ENCODE data around the gene TMCO4.

TMCO4 gene

GRCh38 chr1:19665186-19665495 lies 134.6 kb downstream of the TMCO4 start:
- no peak for TF ChIP-seq USF1 (IDR thresholded peaks at IDR 0.05)
- no peak for TF ChIP-seq TCF12 (IDR thresholded peaks at IDR 0.05; ENCODE audit: low read depth)
- TF ChIP-seq TAF1 (IDR thresholded peaks at IDR 0.05; ENCODE audit: low read depth), result no peak
- TF ChIP-seq REST (IDR thresholded peaks at IDR 0.05; ENCODE audit: low read depth), result no peak
- no peak for TF ChIP-seq NFIC (IDR thresholded peaks at IDR 0.05)
- TF ChIP-seq CREB1 (IDR thresholded peaks at IDR 0.05; ENCODE audit: low read depth), result no peak
- no peak for TF ChIP-seq TEAD4 (IDR thresholded peaks at IDR 0.05)
- TF ChIP-seq RAD21 (IDR thresholded peaks at IDR 0.05; ENCODE audit: low read depth), result no peak
- no peak for TF ChIP-seq EGR1 (IDR thresholded peaks at IDR 0.05)
- no peak for TF ChIP-seq MAX (IDR thresholded peaks at IDR 0.05)

GRCh38 chr1:19664453-19665185 lies 135.1 kb downstream of the TMCO4 start, which contains the start of gene HTR6:
Gene HTR6 (plus strand): TSS chr1:19664875. CDS start chr1:19665754, 879 bp downstream.
- TF ChIP-seq REST (IDR thresholded peaks at IDR 0.05; ENCODE audit: low read depth) (no peak), NFIC (IDR thresholded peaks at IDR 0.05) (no peak), TAF1 (IDR thresholded peaks at IDR 0.05; ENCODE audit: low read depth) (no peak), CREB1 (IDR thresholded peaks at IDR 0.05; ENCODE audit: low read depth) (no peak), USF1 (IDR thresholded peaks at IDR 0.05) (no peak), YY1 (IDR thresholded peaks at IDR 0.05; ENCODE audit: low read depth) (no peak), ZBTB7A (IDR thresholded peaks at IDR 0.05; ENCODE audit: low read depth) (peak; percentile 32; the same call in 1 of the 2 replicates)

GRCh38 chr1:19662313-19662712 lies 137.4 kb downstream of the TMCO4 start:
- TF ChIP-seq TEAD4 (IDR thresholded peaks at IDR 0.05) (no peak), CEBPB (IDR thresholded peaks at IDR 0.05) (no peak), USF1 (IDR thresholded peaks at IDR 0.05) (no peak), RAD21 (IDR thresholded peaks at IDR 0.05; ENCODE audit: low read depth) (no peak), ZBTB7A (IDR thresholded peaks at IDR 0.05; ENCODE audit: low read depth) (no peak), YY1 (IDR thresholded peaks at IDR 0.05; ENCODE audit: low read depth) (no peak), EP300 (IDR thresholded peaks at IDR 0.05; ENCODE audit: borderline replicate concordance) (no peak), REST (IDR thresholded peaks at IDR 0.05; ENCODE audit: low read depth) (no peak), MAX (IDR thresholded peaks at IDR 0.05) (no peak), TAF1 (IDR thresholded peaks at IDR 0.05; ENCODE audit: low read depth) (no peak), CREB1 (IDR thresholded peaks at IDR 0.05; ENCODE audit: low read depth) (no peak)

- TF ChIP-seq RAD21 (IDR thresholded peaks at IDR 0.05; ENCODE audit: low read depth) (peak; percentile 80), ZBTB7A (IDR thresholded peaks at IDR 0.05; ENCODE audit: low read depth) (no peak)
Observed at GRCh38 chr1:19661721-19662228, 137.9 kb downstream of the TMCO4 start.
